ENCODE measurements around the gene MAP4K1.
A peak's percentile ranks its signal among the peaks of the same experiment; 100 is the strongest.

The MAP4K1 gene

DNA sequence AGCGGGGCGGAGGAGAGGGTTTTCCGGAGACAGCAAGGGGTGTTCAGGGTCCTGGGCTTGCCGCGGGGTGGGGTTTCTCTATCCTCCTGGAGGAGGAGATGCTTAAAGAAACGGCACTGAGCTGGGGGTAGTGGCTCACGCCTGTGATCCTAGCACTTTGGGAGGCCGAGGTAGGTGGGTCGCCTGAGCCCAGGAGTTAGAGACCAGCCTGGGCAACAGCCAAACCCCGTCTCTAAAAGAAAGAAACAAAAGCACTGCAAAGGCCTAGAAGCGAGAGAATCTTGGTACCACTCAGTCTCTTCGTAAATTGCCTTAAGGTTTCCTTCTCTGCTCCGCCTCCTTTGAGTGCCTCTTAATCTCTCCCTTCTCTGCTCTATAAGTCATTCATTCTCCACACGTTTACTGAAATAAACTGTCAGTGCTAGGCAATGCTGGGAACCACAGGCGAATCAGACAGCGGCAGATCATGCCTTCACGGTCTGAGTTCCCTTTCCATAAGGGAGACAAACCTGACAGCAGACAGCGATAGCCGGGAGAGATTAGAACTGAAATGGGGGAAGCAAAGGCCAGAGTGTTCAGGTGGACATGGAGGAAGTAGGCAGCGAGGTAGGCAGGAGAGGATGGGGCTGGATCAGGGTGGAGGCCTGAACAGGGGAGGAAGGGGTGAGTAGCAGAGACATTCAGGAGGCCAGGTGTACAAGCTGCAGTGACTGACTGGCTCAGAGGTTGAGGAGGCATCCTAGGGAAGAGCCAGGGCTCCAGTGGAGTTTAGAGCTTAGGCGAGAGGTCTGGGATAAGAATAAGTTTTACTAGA, 1.8 kb upstream of the MAP4K1 start:
- no peak for DNase-seq (ENCODE audit: low read depth)
- peak overlapping the region; percentile 75 for H3K4me3 ChIP-seq (ENCODE audit: low read depth, low read length)

DNA sequence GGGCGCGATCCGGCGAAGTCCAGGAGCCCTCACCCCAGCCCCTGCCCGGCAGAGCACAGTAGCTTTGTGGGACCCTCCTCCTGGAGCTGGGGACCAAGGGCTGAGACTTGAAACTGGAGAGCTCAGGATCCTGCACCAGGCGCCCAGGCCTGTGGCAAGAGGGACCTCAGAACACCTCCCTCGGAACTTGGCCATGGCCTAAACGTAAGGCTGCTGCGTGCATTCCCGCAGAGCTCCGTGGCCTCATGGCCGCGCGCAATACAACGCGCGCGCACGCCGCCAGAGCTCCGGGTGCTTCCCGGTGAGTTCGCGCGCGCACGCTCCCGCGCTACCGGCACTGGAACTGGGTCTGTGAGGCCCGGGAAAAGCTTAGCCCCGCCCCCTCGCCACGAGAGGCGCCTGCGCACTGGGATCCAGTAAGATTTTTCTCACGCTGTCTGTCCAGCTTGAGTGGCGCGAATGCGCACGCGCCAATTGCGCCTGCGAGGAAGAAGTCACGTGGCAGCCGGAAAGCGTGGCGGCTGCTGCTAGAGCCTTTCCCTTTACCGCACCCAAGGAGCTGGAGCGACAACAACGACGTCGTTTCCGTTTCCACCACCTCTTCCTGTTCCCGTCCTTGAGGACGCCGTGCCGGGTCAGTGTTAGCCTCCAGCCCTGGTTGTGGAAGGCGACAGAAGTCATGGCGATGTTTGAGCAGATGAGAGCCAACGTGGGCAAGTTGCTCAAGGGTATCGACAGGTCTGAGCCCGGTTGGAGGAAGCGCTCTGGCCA, 1.0 kb upstream of the MAP4K1 start, which contains the start of gene EIF3K:
Gene EIF3K, plus strand, starts transcription at position 599 of the 771 bp plus-strand sequence. Its CDS starts 81 bp downstream, at position 680.
- TF ChIP-seq, protein P1, sequence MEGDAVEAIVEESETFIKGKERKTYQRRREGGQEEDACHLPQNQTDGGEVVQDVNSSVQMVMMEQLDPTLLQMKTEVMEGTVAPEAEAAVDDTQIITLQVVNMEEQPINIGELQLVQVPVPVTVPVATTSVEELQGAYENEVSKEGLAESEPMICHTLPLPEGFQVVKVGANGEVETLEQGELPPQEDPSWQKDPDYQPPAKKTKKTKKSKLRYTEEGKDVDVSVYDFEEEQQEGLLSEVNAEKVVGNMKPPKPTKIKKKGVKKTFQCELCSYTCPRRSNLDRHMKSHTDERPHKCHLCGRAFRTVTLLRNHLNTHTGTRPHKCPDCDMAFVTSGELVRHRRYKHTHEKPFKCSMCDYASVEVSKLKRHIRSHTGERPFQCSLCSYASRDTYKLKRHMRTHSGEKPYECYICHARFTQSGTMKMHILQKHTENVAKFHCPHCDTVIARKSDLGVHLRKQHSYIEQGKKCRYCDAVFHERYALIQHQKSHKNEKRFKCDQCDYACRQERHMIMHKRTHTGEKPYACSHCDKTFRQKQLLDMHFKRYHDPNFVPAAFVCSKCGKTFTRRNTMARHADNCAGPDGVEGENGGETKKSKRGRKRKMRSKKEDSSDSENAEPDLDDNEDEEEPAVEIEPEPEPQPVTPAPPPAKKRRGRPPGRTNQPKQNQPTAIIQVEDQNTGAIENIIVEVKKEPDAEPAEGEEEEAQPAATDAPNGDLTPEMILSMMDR (IDR thresholded peaks at IDR 0.05; ENCODE audit: insufficient read depth, low read depth, low read length, missing control alignments), result no peak
- H3K4me3 ChIP-seq (ENCODE audit: low read depth, low read length), result peak within 1 kb of the TSS; percentile 75
- DNase-seq (ENCODE audit: low read depth), result peak; percentile 100

More for the DNA sequence above, 1.8 kb upstream of the MAP4K1 start:
- TF ChIP-seq, protein P1 (IDR thresholded peaks at IDR 0.05; ENCODE audit: insufficient read depth, low read depth, low read length, missing control alignments), result no peak

DNA sequence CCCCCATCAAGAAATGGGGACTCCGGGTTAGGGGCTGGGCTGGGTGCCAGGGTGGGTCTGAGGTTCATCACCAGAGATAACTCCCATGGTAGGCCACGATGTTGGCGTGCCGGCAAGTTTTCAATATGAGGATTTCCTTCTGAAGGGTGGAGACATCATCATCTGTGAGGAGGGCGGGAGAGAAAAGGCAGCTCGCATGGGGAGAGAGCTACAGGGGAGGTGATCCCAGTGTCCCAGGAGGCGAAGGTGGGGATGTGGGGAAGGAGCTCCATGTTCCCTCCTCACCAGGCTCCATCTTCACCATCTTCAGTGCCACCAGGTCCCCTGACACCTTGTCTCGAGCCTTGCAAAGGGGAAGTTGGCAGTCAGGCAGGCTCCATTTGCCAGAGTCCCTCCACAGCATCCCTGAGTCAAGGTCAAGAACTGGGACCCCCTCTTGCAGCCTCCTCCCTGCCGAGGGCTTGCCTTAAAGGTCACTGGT, 430 bp downstream of the MAP4K1 start:
- peak overlapping the region; percentile 75 for H3K4me3 ChIP-seq (ENCODE audit: low read depth, low read length)
- peak; percentile 51 for DNase-seq (ENCODE audit: low read depth)
- TF ChIP-seq, protein P1 (IDR thresholded peaks at IDR 0.05; ENCODE audit: insufficient read depth, low read depth, low read length, missing control alignments), result no peak

DNA sequence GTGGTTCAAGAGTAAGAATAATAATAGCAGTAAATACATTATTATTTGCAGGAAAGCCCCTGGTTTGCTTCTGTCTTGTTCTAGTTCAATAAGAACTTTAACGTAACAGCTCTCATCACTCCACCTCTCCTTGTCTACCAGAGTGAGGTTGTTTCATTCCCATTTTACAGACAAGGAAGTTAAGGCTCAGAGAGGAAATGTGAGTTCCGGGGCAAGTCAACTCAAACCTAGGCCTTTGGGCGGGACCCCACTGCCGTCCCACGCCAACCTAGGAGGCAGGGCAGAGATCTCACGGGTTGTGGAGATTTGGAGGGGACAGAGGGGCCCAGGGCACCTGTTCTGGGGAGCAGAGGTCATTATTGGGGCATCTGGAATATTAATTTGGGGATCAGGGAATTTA, 1.5 kb downstream of the MAP4K1 start:
- H3K4me3 ChIP-seq (ENCODE audit: low read depth, low read length), result peak overlapping the region; percentile 75
- TF ChIP-seq, protein P1 (IDR thresholded peaks at IDR 0.05; ENCODE audit: insufficient read depth, low read depth, low read length, missing control alignments), result no peak

DNA sequence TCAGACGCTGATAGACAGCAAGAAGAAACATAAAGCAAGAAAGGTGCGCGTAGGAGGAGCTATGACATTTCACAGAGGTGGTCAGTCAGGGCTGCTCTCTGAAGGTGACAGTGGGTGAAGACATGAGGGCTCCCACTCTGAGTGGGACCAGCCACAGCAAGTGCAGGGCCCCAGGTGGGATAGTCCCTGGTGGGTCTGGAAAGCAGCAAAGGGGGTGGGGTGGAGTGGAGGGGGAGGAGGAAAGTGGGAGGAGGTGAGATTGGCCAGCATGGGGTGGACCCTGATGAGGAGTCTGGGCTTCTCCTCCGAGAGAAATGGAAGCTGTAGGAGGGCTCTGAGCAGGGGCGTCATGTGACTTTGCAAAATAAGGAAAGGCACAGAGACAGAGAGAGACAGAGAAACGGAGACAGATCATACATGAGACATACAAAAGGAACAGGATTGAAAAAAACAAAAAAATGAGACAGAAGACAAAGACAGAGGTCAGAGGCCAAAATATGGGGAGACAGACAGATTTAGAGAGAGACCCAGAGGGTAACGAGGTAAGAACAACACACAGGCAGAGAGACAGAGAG, 2.7 kb downstream of the MAP4K1 start:
- H3K4me3 ChIP-seq (ENCODE audit: low read depth, low read length), result peak overlapping the region; percentile 75
- TF ChIP-seq, protein P1 (IDR thresholded peaks at IDR 0.05; ENCODE audit: insufficient read depth, low read depth, low read length, missing control alignments), result no peak
- no peak for DNase-seq (ENCODE audit: low read depth)

More for the DNA sequence above, 1.5 kb downstream of the MAP4K1 start:
- DNase-seq (ENCODE audit: low read depth), result peak; percentile 63

DNA sequence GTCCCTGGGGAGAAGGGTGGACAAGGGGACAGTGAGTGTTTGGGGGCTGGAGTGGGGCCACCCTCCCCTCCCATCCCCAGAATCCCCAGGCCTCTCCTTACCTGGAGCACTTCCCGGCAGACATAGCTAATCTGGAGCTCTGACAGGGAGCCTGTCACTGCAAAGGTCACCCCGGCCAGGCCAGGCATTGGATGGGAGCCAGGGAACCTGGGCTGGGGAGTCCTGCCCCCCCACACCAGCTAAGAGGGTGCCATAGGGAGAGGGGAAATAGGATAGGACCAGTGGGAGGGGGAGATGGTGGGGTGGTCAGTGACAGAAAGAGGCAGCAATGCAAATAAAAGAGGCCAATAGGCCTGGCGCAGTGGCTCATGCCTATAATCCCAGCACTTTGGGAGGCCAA, 3.5 kb downstream of the MAP4K1 start:
- TF ChIP-seq, protein P1 (IDR thresholded peaks at IDR 0.05; ENCODE audit: insufficient read depth, low read depth, low read length, missing control alignments), result no peak
- DNase-seq (ENCODE audit: low read depth), result no peak
- H3K4me3 ChIP-seq (ENCODE audit: low read depth, low read length), result no peak overlapping the region

All from GM12865 (cell line).